WI38 (cell line): ENCODE data around the gene PRICKLE2.

Experiments used
- H3K4me3 ChIP-seq: 2 replicates; pipeline ENCODE4 v1.5.1; 2011; ENCODE audit warnings: low read depth, mild to moderate bottlenecking, control low read depth, low read length
- CTCF ChIP-seq: IDR thresholded peaks from 2 replicates; pipeline ENCODE4 v1.5.1; 2012; ENCODE audit warnings: low read depth, mild to moderate bottlenecking, control low read depth, low read length

The PRICKLE2 gene

GRCh38 chr3:64163755-64164148, 61.5 kb downstream of the PRICKLE2 start:
- TF ChIP-seq CTCF: no peak
- no peak overlapping the region for H3K4me3 ChIP-seq

GRCh38 chr3:64163019-64163754, 62.1 kb downstream of the PRICKLE2 start:
- no peak for TF ChIP-seq CTCF

GRCh38 chr3:64161481-64161952, 63.7 kb downstream of the PRICKLE2 start:
- no peak overlapping the region for H3K4me3 ChIP-seq
- no peak for TF ChIP-seq CTCF

More at GRCh38 chr3:64163019-64163754, 62.1 kb downstream of the PRICKLE2 start:
- no peak overlapping the region for H3K4me3 ChIP-seq

- no peak overlapping the region for H3K4me3 ChIP-seq
- TF ChIP-seq CTCF: no peak
These were observed 65.1 kb downstream of the PRICKLE2 start for GRCh38 chr3:64160000-64160695.

- no peak overlapping the region for H3K4me3 ChIP-seq
- TF ChIP-seq CTCF: no peak
These were observed 66.9 kb downstream of the PRICKLE2 start for GRCh38 chr3:64158334-64158733.

- no peak for TF ChIP-seq CTCF
- no peak overlapping the region for H3K4me3 ChIP-seq
These were observed 67.9 kb downstream of the PRICKLE2 start for GRCh38 chr3:64157150-64158035.
